ENCODE data around the gene PELI1.

Gene PELI1

GRCh38 chr2:64133354-64133753 is 10.9 kb downstream of the PELI1 start:
- ChIA-PET CTCF (no interaction called here), POLR2A (no interaction called here)
- TF ChIP-seq ARNT (IDR thresholded peaks at IDR 0.05) (no peak), BHLHE40 (IDR thresholded peaks at IDR 0.05; ENCODE audit: borderline replicate concordance) (no peak), SUZ12 (IDR thresholded peaks at IDR 0.05) (no peak), FOXM1 (IDR thresholded peaks at IDR 0.05; ENCODE audit: borderline replicate concordance) (no peak), FOXA1 (IDR thresholded peaks at IDR 0.05) (no peak), L3MBTL2 (conservative IDR thresholded peaks at IDR 0.05) (no peak), CTBP1 (IDR thresholded peaks at IDR 0.05; ENCODE audit: borderline replicate concordance) (no peak), ZNF384 (IDR thresholded peaks at IDR 0.05) (no peak), LEF1 (IDR thresholded peaks at IDR 0.05; ENCODE audit: borderline replicate concordance) (no peak), ELF4 (IDR thresholded peaks at IDR 0.05) (no peak), TARDBP (IDR thresholded peaks at IDR 0.05) (no peak), SP1 (IDR thresholded peaks at IDR 0.05) (no peak), NFRKB (IDR thresholded peaks at IDR 0.05) (no peak), FOXK2 (IDR thresholded peaks at IDR 0.05) (no peak), HDGF (IDR thresholded peaks at IDR 0.05; ENCODE audit: borderline replicate concordance) (no peak)
- TF ChIP-seq, protein P1, sequence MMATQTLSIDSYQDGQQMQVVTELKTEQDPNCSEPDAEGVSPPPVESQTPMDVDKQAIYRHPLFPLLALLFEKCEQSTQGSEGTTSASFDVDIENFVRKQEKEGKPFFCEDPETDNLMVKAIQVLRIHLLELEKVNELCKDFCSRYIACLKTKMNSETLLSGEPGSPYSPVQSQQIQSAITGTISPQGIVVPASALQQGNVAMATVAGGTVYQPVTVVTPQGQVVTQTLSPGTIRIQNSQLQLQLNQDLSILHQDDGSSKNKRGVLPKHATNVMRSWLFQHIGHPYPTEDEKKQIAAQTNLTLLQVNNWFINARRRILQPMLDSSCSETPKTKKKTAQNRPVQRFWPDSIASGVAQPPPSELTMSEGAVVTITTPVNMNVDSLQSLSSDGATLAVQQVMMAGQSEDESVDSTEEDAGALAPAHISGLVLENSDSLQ (IDR thresholded peaks at IDR 0.05), result no peak
- no peak for DNase-seq (ENCODE audit: extremely low spot score)

DNA sequence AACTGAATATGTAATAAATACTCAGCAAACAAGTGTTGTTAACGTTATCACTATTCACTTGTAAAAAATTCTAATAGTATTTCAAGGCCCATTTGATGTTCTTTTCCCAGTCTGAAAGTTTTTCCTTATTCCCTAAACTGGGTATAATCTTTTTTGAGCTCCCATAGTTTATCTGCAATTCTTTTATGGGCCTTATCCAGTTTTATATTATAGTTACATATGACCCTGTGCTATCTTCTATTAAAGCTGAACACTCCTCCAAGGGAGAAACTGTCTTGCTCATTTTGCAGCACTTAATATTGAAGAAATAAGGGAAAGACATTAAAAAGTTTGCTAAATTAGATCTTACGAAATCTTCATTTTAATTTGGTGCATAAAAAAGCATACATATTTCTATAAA is 13.9 kb downstream of the PELI1 start:
- TF ChIP-seq BHLHE40 (IDR thresholded peaks at IDR 0.05; ENCODE audit: borderline replicate concordance), result no peak
- no peak for TF ChIP-seq ARNT (IDR thresholded peaks at IDR 0.05)
- TF ChIP-seq SP1 (IDR thresholded peaks at IDR 0.05), result no peak
- no peak for TF ChIP-seq FOXM1 (IDR thresholded peaks at IDR 0.05; ENCODE audit: borderline replicate concordance)
- no peak for TF ChIP-seq SUZ12 (IDR thresholded peaks at IDR 0.05)
- no peak for TF ChIP-seq L3MBTL2 (conservative IDR thresholded peaks at IDR 0.05)
- TF ChIP-seq, protein P1 (IDR thresholded peaks at IDR 0.05), result no peak
- TF ChIP-seq CTBP1 (IDR thresholded peaks at IDR 0.05; ENCODE audit: borderline replicate concordance), result no peak
- TF ChIP-seq TARDBP (IDR thresholded peaks at IDR 0.05), result no peak
- TF ChIP-seq FOXK2 (IDR thresholded peaks at IDR 0.05), result no peak
- TF ChIP-seq HDGF (IDR thresholded peaks at IDR 0.05; ENCODE audit: borderline replicate concordance), result no peak
- TF ChIP-seq FOXA1 (IDR thresholded peaks at IDR 0.05), result no peak
- TF ChIP-seq ZNF384 (IDR thresholded peaks at IDR 0.05), result no peak
- no peak for TF ChIP-seq NFRKB (IDR thresholded peaks at IDR 0.05)
- no peak for DNase-seq (ENCODE audit: extremely low spot score)
- CTCF ChIA-PET, result no interaction called here
- POLR2A ChIA-PET, result no interaction called here

DNA sequence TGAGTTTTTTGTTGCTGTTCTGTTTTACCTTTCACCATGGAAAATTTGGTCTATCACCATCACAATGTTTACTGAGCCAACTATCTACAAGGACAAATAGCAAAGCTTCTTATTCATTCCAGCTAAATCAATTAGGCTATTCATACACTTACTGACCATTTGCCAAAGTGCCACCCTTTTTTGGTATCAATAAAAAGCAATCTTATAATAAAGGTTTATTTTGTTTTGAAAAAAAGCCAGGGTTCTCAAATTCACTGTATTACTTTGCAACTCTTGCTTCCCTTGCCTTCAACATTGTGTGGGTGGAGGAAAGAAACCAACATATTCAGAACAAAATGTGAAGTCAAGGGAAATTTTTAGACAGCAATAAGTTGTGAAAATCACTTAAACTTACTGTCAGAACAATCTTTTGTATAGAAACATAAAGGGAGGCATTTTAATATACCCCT is 15.3 kb downstream of the PELI1 start:
- no peak for DNase-seq (ENCODE audit: extremely low spot score)
- CTCF ChIA-PET, result no interaction called here
- TF ChIP-seq HDGF (IDR thresholded peaks at IDR 0.05; ENCODE audit: borderline replicate concordance), result no peak
- TF ChIP-seq FOXM1 (IDR thresholded peaks at IDR 0.05; ENCODE audit: borderline replicate concordance), result no peak
- TF ChIP-seq ARNT (IDR thresholded peaks at IDR 0.05), result no peak
- TF ChIP-seq L3MBTL2 (conservative IDR thresholded peaks at IDR 0.05), result no peak
- TF ChIP-seq SUZ12 (IDR thresholded peaks at IDR 0.05), result no peak
- TF ChIP-seq NFRKB (IDR thresholded peaks at IDR 0.05), result no peak
- POLR2A ChIA-PET, result no interaction called here

GRCh38 chr2:64128406-64128805 is 15.8 kb downstream of the PELI1 start:
- ChIA-PET POLR2A (no interaction called here), CTCF (no interaction called here)
- no peak for TF ChIP-seq FOXM1 (IDR thresholded peaks at IDR 0.05; ENCODE audit: borderline replicate concordance)
- no peak for TF ChIP-seq HDGF (IDR thresholded peaks at IDR 0.05; ENCODE audit: borderline replicate concordance)
- TF ChIP-seq FOXK2 (IDR thresholded peaks at IDR 0.05), result no peak
- no peak for TF ChIP-seq FOXA1 (IDR thresholded peaks at IDR 0.05)
- no peak for TF ChIP-seq L3MBTL2 (conservative IDR thresholded peaks at IDR 0.05)
- no peak for TF ChIP-seq NFRKB (IDR thresholded peaks at IDR 0.05)
- no peak for TF ChIP-seq TARDBP (IDR thresholded peaks at IDR 0.05)
- no peak for TF ChIP-seq BHLHE40 (IDR thresholded peaks at IDR 0.05; ENCODE audit: borderline replicate concordance)
- TF ChIP-seq ELF4 (IDR thresholded peaks at IDR 0.05), result no peak
- TF ChIP-seq LEF1 (IDR thresholded peaks at IDR 0.05; ENCODE audit: borderline replicate concordance), result no peak
- no peak for TF ChIP-seq CTBP1 (IDR thresholded peaks at IDR 0.05; ENCODE audit: borderline replicate concordance)
- TF ChIP-seq SP1 (IDR thresholded peaks at IDR 0.05), result no peak
- no peak for TF ChIP-seq ZNF384 (IDR thresholded peaks at IDR 0.05)
- TF ChIP-seq, protein P1 (IDR thresholded peaks at IDR 0.05), result no peak
- no peak for TF ChIP-seq ARNT (IDR thresholded peaks at IDR 0.05)
- no peak for TF ChIP-seq SUZ12 (IDR thresholded peaks at IDR 0.05)
- no peak for DNase-seq (ENCODE audit: extremely low spot score)

- DNase-seq (ENCODE audit: extremely low spot score), result no peak
- CTCF ChIA-PET, result no interaction called here
- POLR2A ChIA-PET, result no interaction called here
- TF ChIP-seq FOXM1 (IDR thresholded peaks at IDR 0.05; ENCODE audit: borderline replicate concordance), result no peak
- TF ChIP-seq FOXK2 (IDR thresholded peaks at IDR 0.05), result no peak
- TF ChIP-seq FOXA1 (IDR thresholded peaks at IDR 0.05), result no peak
- TF ChIP-seq ELF4 (IDR thresholded peaks at IDR 0.05), result no peak
- no peak for TF ChIP-seq LEF1 (IDR thresholded peaks at IDR 0.05; ENCODE audit: borderline replicate concordance)
- TF ChIP-seq ZNF384 (IDR thresholded peaks at IDR 0.05), result no peak
- TF ChIP-seq BHLHE40 (IDR thresholded peaks at IDR 0.05; ENCODE audit: borderline replicate concordance), result no peak
- TF ChIP-seq SUZ12 (IDR thresholded peaks at IDR 0.05), result no peak
- TF ChIP-seq, protein P1 (IDR thresholded peaks at IDR 0.05), result no peak
- no peak for TF ChIP-seq TARDBP (IDR thresholded peaks at IDR 0.05)
- no peak for TF ChIP-seq SP1 (IDR thresholded peaks at IDR 0.05)
- TF ChIP-seq NFRKB (IDR thresholded peaks at IDR 0.05), result no peak
These were observed 17.1 kb downstream of the PELI1 start for GRCh38 chr2:64127119-64127518.

All from HEK293T (cell line).